ENCODE measurements around the gene CFAP410. TPM values are rescaled to one million over a fixed set of nuclear protein-coding genes. Genes with fewer than 3 reads are reported as not detected.

CFAP410 gene
- total RNA-seq, 4 donors from 2014 or later = 20.5 to 50.6 (median 39.9) TPM

DNA sequence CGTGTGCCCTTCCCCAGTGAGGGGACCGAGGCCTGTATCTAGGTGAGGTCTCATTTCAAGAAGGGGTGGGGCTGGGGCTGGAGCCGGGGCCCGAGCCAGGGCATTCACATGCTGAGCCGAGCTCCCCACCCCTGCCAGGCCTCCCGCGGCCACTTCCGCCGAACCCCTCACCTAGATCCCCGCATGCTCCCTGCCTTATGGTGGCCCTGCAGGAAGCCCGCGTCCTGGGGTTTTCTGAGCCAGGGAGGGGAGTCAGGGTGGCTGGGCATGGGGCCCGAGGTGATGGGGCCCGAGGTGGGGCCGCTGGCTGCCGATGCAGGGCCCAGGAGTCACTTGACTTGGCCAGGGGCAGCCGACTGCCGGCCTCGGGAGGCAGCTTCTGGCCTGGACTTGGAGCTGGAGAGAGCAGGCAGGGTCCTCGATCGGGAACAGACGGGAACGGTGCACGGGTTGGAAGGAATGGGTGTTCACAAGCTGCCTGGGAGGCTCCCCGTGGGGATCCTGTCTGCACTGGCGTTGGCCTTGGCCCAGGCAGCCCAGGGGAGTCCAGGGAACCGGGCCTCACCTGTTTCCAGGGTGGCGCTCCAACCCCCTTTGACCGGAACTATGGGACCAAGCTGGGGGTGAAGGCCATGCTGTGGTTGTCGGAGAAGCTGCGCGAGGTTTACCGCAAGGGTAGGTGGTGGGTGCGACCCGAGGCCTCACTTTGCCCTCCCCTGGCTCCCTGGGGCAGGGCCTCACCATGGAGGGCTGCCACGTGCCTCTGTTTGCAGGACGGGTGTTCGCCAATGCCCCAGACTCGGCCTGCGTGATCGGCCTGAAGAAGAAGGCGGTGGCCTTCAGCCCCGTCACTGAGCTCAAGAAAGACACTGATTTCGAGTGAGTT lies 13.6 kb downstream of the CFAP410 start:
- DNase-seq = no peak
- no peaks in the 10 kb centered on the region for H3K9me3 ChIP-seq
- H3K4me1 ChIP-seq = no peaks in the 10 kb centered on the region
- H3K27ac ChIP-seq = no peak overlapping the region
- H3K4me3 ChIP-seq = no peak overlapping the region
- H3K36me3 ChIP-seq = peaks cover 0 to 73% (median 0%) of the 10 kb centered on the region in 3 donors
- TF ChIP-seq CTCF (IDR thresholded peaks at IDR 0.05) (no peak), POLR2A (IDR thresholded peaks at IDR 0.05) (no peak)
- H3K27me3 ChIP-seq = no peaks in the 10 kb centered on the region

DNA sequence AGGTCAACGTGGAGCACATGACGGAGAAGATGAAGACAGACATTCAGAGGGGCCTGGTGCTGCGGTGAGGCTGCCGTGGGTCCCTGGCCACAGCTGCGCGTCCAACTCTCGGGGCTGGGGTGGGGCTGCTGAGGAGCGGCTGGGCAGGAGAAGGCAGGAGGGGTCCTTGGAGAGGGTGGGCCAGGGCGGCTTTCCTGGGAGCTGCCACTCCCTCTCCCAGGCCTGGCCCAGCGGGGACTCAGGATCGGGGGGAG lies 14.4 kb downstream of the CFAP410 start:
- H3K36me3 ChIP-seq = peaks cover 0 to 82% (median 0%) of the 10 kb centered on the region in 3 donors
- H3K27me3 ChIP-seq = no peaks in the 10 kb centered on the region
- DNase-seq = no peak
- no peak overlapping the region for H3K27ac ChIP-seq
- H3K4me1 ChIP-seq = no peaks in the 10 kb centered on the region
- no peak overlapping the region for H3K4me3 ChIP-seq
- no peak for TF ChIP-seq POLR2A (IDR thresholded peaks at IDR 0.05)
- no peak for TF ChIP-seq CTCF (IDR thresholded peaks at IDR 0.05)
- no peaks in the 10 kb centered on the region for H3K9me3 ChIP-seq

DNA sequence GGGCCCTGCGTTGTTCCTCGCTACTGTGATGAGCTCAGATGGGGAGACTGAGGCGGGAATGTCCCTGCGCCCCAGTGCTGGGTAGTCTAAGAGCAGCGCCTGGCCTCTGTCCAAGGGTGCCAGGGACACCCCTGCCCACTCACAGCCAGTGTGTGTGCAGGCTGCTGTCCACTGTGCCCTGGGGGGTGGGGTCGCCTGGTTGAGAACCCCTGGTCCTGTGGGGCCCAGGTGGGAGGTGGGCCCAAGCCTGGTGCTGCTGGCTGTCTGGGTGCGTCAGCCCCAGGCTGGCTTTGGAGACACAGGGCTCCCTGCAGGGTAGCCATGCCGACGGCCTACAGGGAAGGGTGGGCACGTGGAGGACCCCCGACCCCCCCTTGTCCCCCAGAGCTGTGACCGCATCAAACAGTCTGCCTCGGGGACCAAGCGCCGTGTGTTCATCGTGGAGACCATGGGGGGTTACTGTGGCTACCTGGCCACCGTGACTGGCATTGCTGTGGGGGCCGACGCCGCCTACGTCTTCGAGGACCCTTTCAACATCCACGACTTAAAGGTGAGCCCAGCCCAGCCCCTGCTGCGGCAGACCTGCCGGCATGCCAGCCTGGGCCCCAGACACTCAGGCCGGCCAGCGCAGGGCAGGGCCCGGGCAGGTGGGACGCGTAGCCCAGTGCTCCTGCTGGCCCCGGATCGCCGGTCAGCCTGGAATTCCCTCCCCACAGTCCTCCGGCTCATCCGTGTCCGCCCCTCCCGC lies 14.9 kb downstream of the CFAP410 start:
- Histone ChIP-seq H3K36me3 (peaks cover 0 to 87% (median 0%) of the 10 kb centered on the region in 3 donors), H3K9me3 (no peaks in the 10 kb centered on the region), H3K27ac (no peak overlapping the region), H3K4me1 (no peaks in the 10 kb centered on the region), H3K27me3 (no peaks in the 10 kb centered on the region), H3K4me3 (no peak overlapping the region)
- TF ChIP-seq CTCF (IDR thresholded peaks at IDR 0.05) (no peak), POLR2A (IDR thresholded peaks at IDR 0.05) (no peak)
- no peak for DNase-seq

DNA sequence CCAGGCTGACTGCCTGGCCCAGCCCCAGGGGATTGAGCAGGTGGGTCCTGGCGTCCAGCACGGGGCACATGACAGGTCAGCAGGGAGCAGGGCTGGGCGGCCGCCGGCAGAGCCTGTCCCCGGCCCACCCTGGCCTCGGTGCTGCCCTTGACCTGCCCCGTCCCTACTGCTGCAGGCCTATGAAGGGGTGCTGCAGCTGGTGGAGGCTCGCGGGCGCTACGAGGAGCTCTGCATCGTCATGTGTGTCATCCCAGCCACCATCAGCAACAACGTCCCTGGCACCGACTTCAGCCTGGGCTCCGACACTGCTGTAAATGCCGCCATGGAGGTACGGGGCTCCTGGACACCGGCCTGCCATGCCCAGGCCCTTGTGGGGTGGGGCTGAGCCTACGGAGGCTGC lies 15.6 kb downstream of the CFAP410 start:
- Histone ChIP-seq H3K4me3 (no peak overlapping the region), H3K9me3 (no peaks in the 10 kb centered on the region), H3K4me1 (no peaks in the 10 kb centered on the region), H3K36me3 (peaks cover 0 to 94% (median 0%) of the 10 kb centered on the region in 3 donors), H3K27ac (no peak overlapping the region), H3K27me3 (no peaks in the 10 kb centered on the region)
- no peak for TF ChIP-seq POLR2A (IDR thresholded peaks at IDR 0.05)
- TF ChIP-seq CTCF (IDR thresholded peaks at IDR 0.05) = no peak
- no peak for DNase-seq

DNA sequence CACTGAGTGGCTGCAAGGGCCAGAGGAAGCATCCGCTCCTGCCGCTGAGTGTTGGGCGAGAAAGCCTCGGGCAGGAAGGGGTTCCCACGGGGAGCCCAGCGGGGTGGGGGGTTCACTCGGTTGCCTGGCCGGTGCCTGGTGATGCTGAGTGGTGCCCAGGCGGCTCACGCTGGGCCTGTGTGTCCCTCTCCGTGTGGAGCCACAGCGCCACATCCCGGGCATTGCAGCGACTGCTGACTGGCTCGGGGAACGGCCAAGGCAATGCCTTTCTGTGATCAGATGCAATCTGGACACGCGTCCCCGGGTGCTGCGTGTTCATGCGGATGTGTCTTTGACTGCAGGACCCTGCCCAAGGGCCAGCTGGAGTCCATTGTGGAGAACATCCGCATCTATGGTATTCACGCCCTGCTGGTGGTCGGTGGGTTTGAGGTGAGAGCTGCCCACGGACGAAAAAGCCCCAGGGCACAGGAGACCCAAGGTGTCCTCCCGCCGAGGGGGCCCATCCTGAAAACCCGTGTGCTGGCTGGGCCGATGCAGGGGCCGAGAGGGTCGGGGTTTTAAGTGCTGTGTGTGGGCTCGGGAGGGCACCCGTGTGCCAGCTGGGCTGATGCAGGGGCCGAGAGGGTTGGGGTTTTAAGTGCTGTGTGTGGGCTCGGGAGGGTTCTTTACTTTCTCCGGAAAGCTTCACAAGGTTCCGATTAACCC lies 16.4 kb downstream of the CFAP410 start:
- no peak for DNase-seq
- Histone ChIP-seq H3K4me1 (no peaks in the 10 kb centered on the region), H3K27me3 (no peaks in the 10 kb centered on the region), H3K4me3 (no peak overlapping the region), H3K27ac (no peak overlapping the region), H3K9me3 (no peaks in the 10 kb centered on the region), H3K36me3 (peaks cover 0 to 100% (median 0%) of the 10 kb centered on the region in 3 donors)
- no peak for TF ChIP-seq CTCF (IDR thresholded peaks at IDR 0.05)
- TF ChIP-seq POLR2A (IDR thresholded peaks at IDR 0.05) = no peak

Data from Peyer's patch (tissue), 4 donors.